Kidney (tissue), 14 donors: ENCODE measurements around the gene JAK3. TPM values are rescaled to one million over a fixed set of nuclear protein-coding genes. Genes with fewer than 3 reads are reported as not detected.

Experiments
- DNase-seq, 5 donors: peaks; one replicate each; pipeline ENCODE4 v3.0.0-alpha.2; 2013 to 2020
- FAIRE-seq: peaks from 2 replicates; lab custom pipeline; 2012; peaks lifted over from hg19 to GRCh38; lab: Jason Lieb, UNC
- H3K27ac ChIP-seq, 2 donors: one replicate each; pipeline ENCODE4 v1.7.0; 2013; ENCODE audit warnings: low read depth in 2 of 2, low read length in 2 of 2, inconsistent platforms in 1 of 2
- H3K27me3 ChIP-seq: one replicate; pipeline ENCODE4 v1.7.1; 2013; ENCODE audit warnings: low read length, inconsistent platforms; ENCODE audit not compliant: control insufficient read depth, insufficient read depth
- H3K36me3 ChIP-seq, 3 donors: one replicate each; pipeline versions ENCODE4 v1.7.0 to v1.7.1; 2013; ENCODE audit warnings: low read length in 3 of 3, control low read depth in 1 of 3, inconsistent platforms in 1 of 3; ENCODE audit not compliant: insufficient read depth in 3 of 3, control insufficient read depth in 2 of 3
- H3K4me1 ChIP-seq, 3 donors: one replicate each; pipeline versions ENCODE4 v1.7.0 to v1.7.1; 2013; ENCODE audit warnings: low read length in 3 of 3, inconsistent platforms in 1 of 3, low read depth in 1 of 3; ENCODE audit not compliant: control insufficient read depth in 2 of 3, insufficient read depth in 2 of 3
- H3K4me3 ChIP-seq, 3 donors: one replicate each; pipeline versions ENCODE4 v1.7.0 to v1.8.1; 2013; ENCODE audit warnings: low read length in 3 of 3, control low read depth in 1 of 3, inconsistent platforms in 1 of 3
- H3K9ac ChIP-seq, 3 donors: one replicate each; pipeline versions ENCODE4 v1.7.0 to v1.7.1; 2013; ENCODE audit warnings: low read length in 3 of 3, control low read depth in 1 of 3, inconsistent platforms in 1 of 3
- H3K9me3 ChIP-seq, 3 donors: one replicate each; pipeline versions ENCODE4 v1.7.0 to v1.7.1; 2013; ENCODE audit warnings: low read length in 3 of 3, control low read depth in 1 of 3, inconsistent platforms in 1 of 3; ENCODE audit not compliant: control insufficient read depth in 2 of 3, insufficient read depth in 1 of 3
- CTCF ChIP-seq: IDR thresholded peaks from 3 replicates; pipeline ENCODE4 v1.5.1; 2012; ENCODE audit warnings: mild to moderate bottlenecking, moderate library complexity, borderline replicate concordance; ENCODE audit not compliant: insufficient read depth; ENCODE audit errors: extremely low read depth
- intact Hi-C: fragments of 100-400 bp; cut with DNase I; formaldehyde crosslinking; loops from one replicate; pipeline ENCODE4 v1.11.1; 2022
- polyA plus RNA-seq: library from polyadenylated mRNA; stranded (reverse); fragments of 350-450 nt; fragmentation: Illumina TruSeq; extraction: RNeasy Lipid Tissue Mini Kit (QIAGEN cat#74804); gene quantifications from one replicate; pipeline ENCODE4 v1.2.3, GENCODE V29; 2014; ENCODE audit warnings: low read depth, low replicate concordance; ENCODE audit not compliant: insufficient read depth
- total RNA-seq: library from RNA; stranded (reverse); fragmentation: NEBNext Ultra II Directional; extraction: Animal tissue kit (Norgen Biotek cat#: 25700); gene quantifications from one replicate; pipeline ENCODE4 v1.2.1, GENCODE V29; 2021
- donor health status: control.
- donor health status: control.
- donor health status: control.
- donor health status: control.
- donor health status: control.
- donor health status: DM: yes; HTN: yes; CAD: no.
- donor health status: Normal renal cell carcinoma (clear cell type).

Gene JAK3
- total and polyA plus RNA-seq, 2 donors from 2014 or later: 3.5 to 30.8 TPM

- Histone ChIP-seq H3K4me1 (peaks cover 0 to 3% (median 0%) of the 10 kb centered on the region in 3 donors), H3K27me3 (peaks cover 19% of the 10 kb centered on the region), H3K4me3 (no peak overlapping the region), H3K9me3 (no peaks in the 10 kb centered on the region), H3K27ac (no peak overlapping the region), H3K36me3 (peaks cover 0 to 12% (median 6%) of the 10 kb centered on the region in 3 donors), H3K9ac (no peak overlapping the region)
- TF ChIP-seq CTCF: no peak
- no peak for FAIRE-seq
- DNase-seq: no peak
- intact Hi-C loops: no loop called here
Measured at GRCh38 chr19:17868669-17869068, 20.9 kb upstream of the JAK3 start.

- H3K27me3 ChIP-seq: peaks cover 19% of the 10 kb centered on the region
- H3K9me3 ChIP-seq: no peaks in the 10 kb centered on the region
- H3K27ac ChIP-seq: no peak overlapping the region
- no peak for TF ChIP-seq CTCF
- no peak overlapping the region for H3K4me3 ChIP-seq
- intact Hi-C loops: no loop called here
- no peak overlapping the region for H3K9ac ChIP-seq
- H3K4me1 ChIP-seq: no peaks in the 10 kb centered on the region
- H3K36me3 ChIP-seq: peaks cover 0 to 26% (median 13%) of the 10 kb centered on the region in 3 donors
- DNase-seq (no peak), FAIRE-seq (no peak)
Measured at GRCh38 chr19:17866964-17867486, 19.2 kb upstream of the JAK3 start.

GRCh38 chr19:17866312-17866963 is 18.7 kb upstream of the JAK3 start:
- Histone ChIP-seq H3K9me3 (no peaks in the 10 kb centered on the region), H3K4me1 (peaks cover 0 to 4% (median 0%) of the 10 kb centered on the region in 3 donors), H3K9ac (no peak overlapping the region), H3K4me3 (no peak overlapping the region), H3K36me3 (peaks cover 0 to 31% (median 13%) of the 10 kb centered on the region in 3 donors), H3K27ac (no peak overlapping the region), H3K27me3 (peaks cover 17% of the 10 kb centered on the region)
- FAIRE-seq: no peak
- intact Hi-C loops: no loop called here
- DNase-seq: no peak
- no peak for TF ChIP-seq CTCF
